A673 (cell line): ENCODE data around the gene PRLR. TPM values are rescaled to one million over a fixed set of nuclear protein-coding genes. Genes with fewer than 3 reads are reported as not detected.

Experiments used
- BruUV-seq: library from RNA; stranded (reverse); fragments of 400-500 nt; replicated peaks from 2 replicates; lab custom pipeline; 2021; lab: Mats Ljungman, UMichigan
- CTCF ChIA-PET: fragments of 300-600 bp; sonication (Branson Sonifier 250); formaldehyde crosslinking; loops from one replicate; lab custom pipeline; 2022; ENCODE audit warnings: antibody characterized with exemption; lab: Charles Lee
- POLR2A ChIA-PET: fragments of 300-600 bp; sonication (Branson Sonifier 250); formaldehyde crosslinking; loops from one replicate; lab custom pipeline; 2022; ENCODE audit warnings: antibody characterized with exemption; ENCODE audit not compliant: low non-redundant PET; lab: Charles Lee
- DNase-seq: peaks from one replicate; pipeline ENCODE4 v3.0.0-alpha.2; 2015; ENCODE audit warnings: low spot score
- H3K27ac ChIP-seq: fragments of 200-600 bp; sonication (generic); 2 replicates; pipeline ENCODE4 v1.5.1; 2016; ENCODE audit warnings: mixed run types, low read depth, mild to moderate bottlenecking, mixed read lengths, antibody characterized with exemption, low read length; ENCODE audit not compliant: poor library complexity, severe bottlenecking
- H3K27me3 ChIP-seq: fragments of 200-600 bp; sonication (generic); replicated peaks from 2 replicates; pipeline ENCODE4 v1.6.1; 2017; ENCODE audit warnings: mixed run types, low read depth, mild to moderate bottlenecking, mixed read lengths, antibody characterized with exemption, low read length; ENCODE audit not compliant: insufficient read depth, poor library complexity
- H3K36me3 ChIP-seq: fragments of 200-600 bp; sonication (generic); 2 replicates; pipeline ENCODE4 v1.6.1; 2016; ENCODE audit warnings: mixed run types, mild to moderate bottlenecking, mixed read lengths, antibody characterized with exemption, low read length; ENCODE audit not compliant: insufficient read depth, poor library complexity, severe bottlenecking
- H3K4me1 ChIP-seq: fragments of 200-600 bp; sonication (generic); 2 replicates; pipeline ENCODE4 v1.6.1; 2017; ENCODE audit warnings: mixed run types, mild to moderate bottlenecking, mixed read lengths, antibody characterized with exemption, low read length; ENCODE audit not compliant: insufficient read depth, poor library complexity, severe bottlenecking
- H3K4me3 ChIP-seq: fragments of 200-600 bp; sonication (generic); 2 replicates; pipeline ENCODE4 v1.5.1; 2016; ENCODE audit warnings: low read depth, mixed run types, mild to moderate bottlenecking, mixed read lengths, low read length; ENCODE audit not compliant: poor library complexity, severe bottlenecking
- H3K9me3 ChIP-seq: fragments of 200-600 bp; sonication (generic); 2 replicates; pipeline ENCODE4 v1.6.1; 2016; ENCODE audit warnings: mixed run types, low read depth, mild to moderate bottlenecking, mixed read lengths, antibody characterized with exemption, low read length; ENCODE audit not compliant: poor library complexity, severe bottlenecking
- EZH2 ChIP-seq: fragments of 200-600 bp; sonication (generic); IDR thresholded peaks from 2 replicates; pipeline ENCODE4 v1.6.1; 2017; ENCODE audit warnings: borderline replicate concordance, low read depth, mild to moderate bottlenecking, mixed read lengths, antibody characterized with exemption, low read length; ENCODE audit not compliant: poor library complexity, severe bottlenecking
- intact Hi-C: fragments of 100-400 bp; cut with micrococcal nuclease; formaldehyde crosslinking; loops from one replicate; pipeline ENCODE4 v1.10.0; 2022; ENCODE audit not compliant: unreplicated experiment
- total RNA-seq: library from RNA; stranded (reverse); gene quantifications from 2 replicates; pipeline ENCODE4 v1.2.3, GENCODE V29; 2021
- TF ChIP-seq, protein P1 (sequence below): fragments of 300-800, 200-600 bp; sonication (generic); conservative IDR thresholded peaks from 2 replicates; pipeline ENCODE4 v1.5.1; 2017; ENCODE audit warnings: low read depth, mild to moderate bottlenecking, antibody characterized with exemption, low read length, moderate library complexity, mixed read lengths

Gene PRLR
- total RNA-seq, 1 experiment from 2014 or later = not detected

DNA sequence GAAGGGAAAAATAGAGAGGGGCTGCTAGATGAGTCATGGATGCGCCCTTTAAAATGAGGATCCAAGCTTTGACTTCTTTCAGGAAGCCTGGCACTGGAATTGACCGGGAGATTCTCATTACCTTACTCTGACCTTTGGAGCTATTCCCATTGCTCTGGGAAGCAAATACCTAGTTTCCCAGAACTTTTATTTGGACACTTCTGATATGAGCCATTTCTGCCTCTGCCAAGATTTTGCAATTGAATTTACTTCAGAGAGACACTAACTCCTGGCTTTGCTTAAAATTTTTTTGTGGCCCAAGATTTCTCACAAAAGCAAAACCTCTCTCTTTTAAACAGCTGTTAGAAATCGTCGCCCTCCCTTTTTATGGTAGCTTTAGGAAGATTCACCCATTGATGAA, 166.9 kb downstream of the PRLR start:
- Histone ChIP-seq H3K4me3 (no peak overlapping the region), H3K27me3 (peaks cover 15% of the 10 kb centered on the region), H3K4me1 (no peaks in the 10 kb centered on the region), H3K27ac (no peak overlapping the region), H3K9me3 (no peaks in the 10 kb centered on the region), H3K36me3 (no peaks in the 10 kb centered on the region)
- POLR2A ChIA-PET = no interaction called here
- TF ChIP-seq, protein P1, sequence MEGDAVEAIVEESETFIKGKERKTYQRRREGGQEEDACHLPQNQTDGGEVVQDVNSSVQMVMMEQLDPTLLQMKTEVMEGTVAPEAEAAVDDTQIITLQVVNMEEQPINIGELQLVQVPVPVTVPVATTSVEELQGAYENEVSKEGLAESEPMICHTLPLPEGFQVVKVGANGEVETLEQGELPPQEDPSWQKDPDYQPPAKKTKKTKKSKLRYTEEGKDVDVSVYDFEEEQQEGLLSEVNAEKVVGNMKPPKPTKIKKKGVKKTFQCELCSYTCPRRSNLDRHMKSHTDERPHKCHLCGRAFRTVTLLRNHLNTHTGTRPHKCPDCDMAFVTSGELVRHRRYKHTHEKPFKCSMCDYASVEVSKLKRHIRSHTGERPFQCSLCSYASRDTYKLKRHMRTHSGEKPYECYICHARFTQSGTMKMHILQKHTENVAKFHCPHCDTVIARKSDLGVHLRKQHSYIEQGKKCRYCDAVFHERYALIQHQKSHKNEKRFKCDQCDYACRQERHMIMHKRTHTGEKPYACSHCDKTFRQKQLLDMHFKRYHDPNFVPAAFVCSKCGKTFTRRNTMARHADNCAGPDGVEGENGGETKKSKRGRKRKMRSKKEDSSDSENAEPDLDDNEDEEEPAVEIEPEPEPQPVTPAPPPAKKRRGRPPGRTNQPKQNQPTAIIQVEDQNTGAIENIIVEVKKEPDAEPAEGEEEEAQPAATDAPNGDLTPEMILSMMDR = no peak
- no peak for TF ChIP-seq EZH2
- BruUV-seq = no TSS peak
- intact Hi-C loops = no loop called here
- CTCF ChIA-PET = no interaction called here
- no peak for DNase-seq

DNA sequence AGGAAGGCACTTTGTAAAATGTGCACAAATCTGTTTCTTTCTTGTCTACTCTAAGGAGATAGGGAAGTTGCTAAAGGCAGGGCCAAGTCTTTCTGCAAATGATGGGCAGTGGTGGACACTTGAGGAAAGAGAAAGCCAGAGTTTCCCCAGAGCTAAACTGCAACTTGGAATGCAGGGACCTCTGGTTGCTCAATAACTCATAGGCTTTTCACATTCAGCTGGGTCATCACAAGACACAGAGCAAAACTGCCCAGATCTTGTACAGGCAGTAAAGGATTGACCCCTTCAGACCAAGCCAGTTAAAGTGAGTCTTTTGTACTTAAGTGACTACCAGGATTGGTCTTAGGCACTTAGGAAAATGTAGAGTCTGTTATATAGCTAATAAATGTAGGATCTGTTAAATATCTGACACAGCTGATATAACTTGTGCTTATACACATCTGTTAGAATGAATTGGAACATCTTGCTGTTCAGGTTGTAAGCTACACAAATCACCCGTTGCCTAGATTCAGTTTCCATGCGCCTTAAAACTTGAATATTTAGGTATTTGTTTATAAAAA, 169.0 kb downstream of the PRLR start:
- H3K4me1 ChIP-seq = no peaks in the 10 kb centered on the region
- TF ChIP-seq, protein P1 = no peak
- no peak for TF ChIP-seq EZH2
- no peaks in the 10 kb centered on the region for H3K9me3 ChIP-seq
- no peak for DNase-seq
- CTCF ChIA-PET = no interaction called here
- no TSS peak for BruUV-seq
- H3K36me3 ChIP-seq = no peaks in the 10 kb centered on the region
- intact Hi-C loops = no loop called here
- no peak overlapping the region for H3K4me3 ChIP-seq
- no peak overlapping the region for H3K27ac ChIP-seq
- POLR2A ChIA-PET = no interaction called here
- peaks cover 21% of the 10 kb centered on the region for H3K27me3 ChIP-seq

DNA sequence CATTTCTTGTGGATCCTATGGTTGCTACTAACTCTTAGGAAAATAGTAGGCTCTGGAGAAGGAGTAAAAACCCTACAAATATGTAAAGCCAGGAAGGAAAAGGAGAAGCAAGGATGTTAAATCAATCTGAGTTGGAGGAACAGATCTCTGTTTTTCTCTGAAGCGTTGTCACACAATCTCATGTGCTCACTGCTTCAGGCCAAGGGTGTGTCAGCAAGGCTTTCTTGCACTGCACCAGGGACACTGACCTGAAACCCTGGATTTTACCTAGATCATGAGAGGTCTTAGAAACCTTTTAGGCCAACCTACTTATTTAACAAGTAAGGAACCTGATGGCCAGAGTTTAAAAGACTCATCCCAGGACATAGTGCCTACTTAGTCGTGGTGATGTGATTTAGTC, 170.1 kb downstream of the PRLR start:
- H3K27ac ChIP-seq = no peak overlapping the region
- H3K27me3 ChIP-seq = peaks cover 21% of the 10 kb centered on the region
- intact Hi-C loops = no loop called here
- H3K36me3 ChIP-seq = no peaks in the 10 kb centered on the region
- no peak overlapping the region for H3K4me3 ChIP-seq
- TF ChIP-seq EZH2 = no peak
- TF ChIP-seq, protein P1 = no peak
- BruUV-seq = no TSS peak
- POLR2A ChIA-PET = no interaction called here
- DNase-seq = no peak
- no peaks in the 10 kb centered on the region for H3K9me3 ChIP-seq
- CTCF ChIA-PET = no interaction called here
- no peaks in the 10 kb centered on the region for H3K4me1 ChIP-seq
